Thoracic aorta (tissue), 2 donors: ENCODE data around the gene ACSS2. TPM values are rescaled to one million over a fixed set of nuclear protein-coding genes. Genes with fewer than 3 reads are reported as not detected.

Experiments
- ATAC-seq: fragments of 150-250 bp; one replicate; pipeline ENCODE4 v1.8.0; 2017; ENCODE audit warnings: low read depth; ENCODE audit not compliant: insufficient number of reproducible peaks, low FRiP score
- DNase-seq: peaks from one replicate; pipeline ENCODE4 v3.0.0-alpha.2; 2020; ENCODE audit warnings: low spot score
- H3K27ac ChIP-seq, 2 donors: fragments of 200-600 bp; sonication (generic); 1 replicate in 1 of 2; 2 replicates in 1 of 2; pipeline ENCODE4 v1.5.1; 2016; ENCODE audit warnings: mild to moderate bottlenecking in 2 of 2, moderate library complexity in 2 of 2
- H3K27me3 ChIP-seq: fragments of 200-600 bp; sonication (generic); replicated peaks from 2 replicates; pipeline ENCODE4 v1.6.0; 2016; ENCODE audit warnings: mild to moderate bottlenecking; ENCODE audit not compliant: insufficient read depth
- H3K36me3 ChIP-seq: fragments of 200-600 bp; sonication (generic); one replicate; pipeline ENCODE4 v1.5.1; 2016
- H3K4me1 ChIP-seq, 2 donors: fragments of 200-600 bp; sonication (generic); 1 replicate in 1 of 2; 2 replicates in 1 of 2; pipeline versions ENCODE4 v1.5.1 to v1.6.0; 2016; ENCODE audit warnings: low read depth in 2 of 2, mild to moderate bottlenecking in 1 of 2; ENCODE audit not compliant: control insufficient read depth in 1 of 2
- H3K4me3 ChIP-seq: fragments of 200-600 bp; sonication (generic); 2 replicates; pipeline ENCODE4 v1.5.1; 2016; ENCODE audit warnings: mild to moderate bottlenecking
- H3K9me3 ChIP-seq: fragments of 200-600 bp; sonication (generic); 2 replicates; pipeline ENCODE4 v1.5.1; 2016
- total RNA-seq, 2 donors: library from RNA; depleted of rRNA; stranded (reverse); fragments of >200 nt; gene quantifications; one replicate each; pipeline versions ENCODE4 v1.1.0 to v1.2.3, GENCODE V29; 2016
- TF ChIP-seq, protein P1 (sequence below): fragments of 200-600 bp; sonication (generic); IDR thresholded peaks from one replicate; pipeline ENCODE4 v1.5.1; 2019; ENCODE audit warnings: antibody characterized with exemption

The ACSS2 gene
- total RNA-seq, 2 donors from 2014 or later = 65.9 to 95.4 TPM

DNA sequence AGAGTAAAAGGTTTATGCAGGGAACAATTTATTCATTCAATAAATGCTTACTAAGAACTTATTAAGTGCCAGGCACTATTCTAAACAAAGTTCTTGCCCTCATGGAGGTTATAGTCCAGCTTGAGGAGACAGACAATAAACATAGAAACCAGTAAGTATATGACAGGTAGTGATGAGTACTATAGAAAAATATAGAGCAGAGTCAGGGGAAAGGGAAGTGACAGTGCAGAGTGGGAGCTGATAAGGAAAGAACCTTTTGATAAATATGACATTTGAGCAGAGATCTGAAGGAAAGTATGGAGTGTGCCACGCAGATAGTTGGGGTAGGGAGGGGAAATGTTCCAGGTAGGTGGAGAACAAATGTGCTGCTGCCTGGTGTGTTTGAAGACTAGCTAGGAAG is 12.1 kb downstream of the ACSS2 start:
- DNase-seq = no peak
- Histone ChIP-seq H3K9me3 (peaks cover 4% of the 10 kb centered on the region), H3K27ac (peak overlapping the region; percentile 70 to 85), H3K36me3 (peaks cover 11% of the 10 kb centered on the region), H3K4me3 (no peak overlapping the region), H3K4me1 (peaks cover 35 to 50% of the 10 kb centered on the region in 2 donors), H3K27me3 (no peaks in the 10 kb centered on the region)
- ATAC-seq = no peak
- TF ChIP-seq, protein P1, sequence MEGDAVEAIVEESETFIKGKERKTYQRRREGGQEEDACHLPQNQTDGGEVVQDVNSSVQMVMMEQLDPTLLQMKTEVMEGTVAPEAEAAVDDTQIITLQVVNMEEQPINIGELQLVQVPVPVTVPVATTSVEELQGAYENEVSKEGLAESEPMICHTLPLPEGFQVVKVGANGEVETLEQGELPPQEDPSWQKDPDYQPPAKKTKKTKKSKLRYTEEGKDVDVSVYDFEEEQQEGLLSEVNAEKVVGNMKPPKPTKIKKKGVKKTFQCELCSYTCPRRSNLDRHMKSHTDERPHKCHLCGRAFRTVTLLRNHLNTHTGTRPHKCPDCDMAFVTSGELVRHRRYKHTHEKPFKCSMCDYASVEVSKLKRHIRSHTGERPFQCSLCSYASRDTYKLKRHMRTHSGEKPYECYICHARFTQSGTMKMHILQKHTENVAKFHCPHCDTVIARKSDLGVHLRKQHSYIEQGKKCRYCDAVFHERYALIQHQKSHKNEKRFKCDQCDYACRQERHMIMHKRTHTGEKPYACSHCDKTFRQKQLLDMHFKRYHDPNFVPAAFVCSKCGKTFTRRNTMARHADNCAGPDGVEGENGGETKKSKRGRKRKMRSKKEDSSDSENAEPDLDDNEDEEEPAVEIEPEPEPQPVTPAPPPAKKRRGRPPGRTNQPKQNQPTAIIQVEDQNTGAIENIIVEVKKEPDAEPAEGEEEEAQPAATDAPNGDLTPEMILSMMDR = no peak

- Histone ChIP-seq H3K4me1 (peaks cover 42 to 56% of the 10 kb centered on the region in 2 donors), H3K27me3 (no peaks in the 10 kb centered on the region), H3K36me3 (no peaks in the 10 kb centered on the region), H3K9me3 (peaks cover 4% of the 10 kb centered on the region), H3K4me3 (no peak overlapping the region), H3K27ac (peak overlapping the region; percentile 5 to 50)
- ATAC-seq (peak; percentile 64), DNase-seq (no peak)
- TF ChIP-seq, protein P1 = no peak
These were observed 15.0 kb downstream of the ACSS2 start for GRCh38 chr20:34891166-34892062.

GRCh38 chr20:34892671-34893070 is 16.3 kb downstream of the ACSS2 start:
- Histone ChIP-seq H3K36me3 (no peaks in the 10 kb centered on the region), H3K27ac (peak overlapping the region; percentile 5 to 50), H3K4me3 (no peak overlapping the region), H3K27me3 (no peaks in the 10 kb centered on the region), H3K9me3 (peaks cover 4% of the 10 kb centered on the region), H3K4me1 (peaks cover 38 to 49% of the 10 kb centered on the region in 2 donors)
- TF ChIP-seq, protein P1 = no peak
- DNase-seq (no peak), ATAC-seq (no peak)

DNA sequence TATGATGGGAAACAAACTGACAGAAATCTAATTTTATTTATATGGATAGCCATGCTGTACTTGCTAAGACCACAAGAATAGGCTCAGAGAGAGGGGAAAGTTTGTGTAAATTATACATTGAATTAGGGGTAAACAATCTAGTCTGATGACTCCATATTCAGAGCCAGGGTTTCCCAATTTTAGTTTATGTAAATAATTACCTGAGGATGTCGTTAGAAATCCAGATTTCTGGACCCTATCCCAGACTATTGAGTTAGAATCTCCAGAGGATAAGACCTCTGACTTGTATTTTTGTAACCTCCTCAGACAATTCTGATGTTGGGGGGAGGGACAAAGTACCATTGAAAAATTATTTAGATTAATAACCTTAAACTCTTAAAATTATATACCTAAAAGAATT is 18.3 kb downstream of the ACSS2 start:
- H3K9me3 ChIP-seq = no peaks in the 10 kb centered on the region
- no peak for DNase-seq
- H3K27me3 ChIP-seq = no peaks in the 10 kb centered on the region
- TF ChIP-seq, protein P1 = no peak
- no peak for ATAC-seq
- no peak overlapping the region for H3K4me3 ChIP-seq
- H3K36me3 ChIP-seq = no peaks in the 10 kb centered on the region
- H3K4me1 ChIP-seq = peaks cover 34 to 47% of the 10 kb centered on the region in 2 donors
- no peak overlapping the region for H3K27ac ChIP-seq

DNA sequence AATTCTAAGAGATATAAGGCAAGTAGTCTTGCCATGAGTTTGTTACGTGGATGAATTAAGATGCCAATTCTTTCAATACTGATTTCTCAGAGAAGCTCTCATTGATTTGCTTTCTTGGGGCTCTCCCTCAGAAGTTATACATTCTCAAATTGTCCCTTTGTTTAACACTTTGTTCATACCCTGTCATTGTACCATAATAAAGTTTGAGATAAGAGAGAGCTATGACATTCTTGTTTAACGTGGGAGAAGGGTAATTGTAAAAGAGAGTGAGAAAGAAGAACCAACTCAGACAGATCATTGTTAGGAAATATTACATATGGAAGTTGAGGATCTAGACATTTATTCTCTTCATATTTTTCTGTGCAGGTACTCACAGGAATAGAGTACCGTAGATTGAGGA is 19.1 kb downstream of the ACSS2 start:
- DNase-seq = no peak
- ATAC-seq = no peak
- TF ChIP-seq, protein P1 = no peak

More for the DNA sequence above, 19.1 kb downstream of the ACSS2 start:
- H3K4me3 ChIP-seq = no peak overlapping the region
- H3K27ac ChIP-seq = no peak overlapping the region
- no peaks in the 10 kb centered on the region for H3K27me3 ChIP-seq
- H3K9me3 ChIP-seq = no peaks in the 10 kb centered on the region
- peaks cover 35 to 51% of the 10 kb centered on the region in 2 donors for H3K4me1 ChIP-seq
- H3K36me3 ChIP-seq = no peaks in the 10 kb centered on the region
